Endodermal cell (in vitro differentiated cells): ENCODE measurements around the gene RABGEF1. TPM values are rescaled to one million over a fixed set of nuclear protein-coding genes. Genes with fewer than 3 reads are reported as not detected.

Experiments used
- DNase-seq: peaks from one replicate; pipeline ENCODE4 v3.0.0-alpha.2; 2017
- H3K27ac ChIP-seq: 2 replicates; pipeline ENCODE4 v1.5.1; 2013; ENCODE audit warnings: mild to moderate bottlenecking, low read depth, low read length, moderate library complexity
- H3K27me3 ChIP-seq: 2 replicates; pipeline ENCODE4 v1.6.1; 2013; ENCODE audit warnings: mild to moderate bottlenecking, low read length, moderate library complexity; ENCODE audit not compliant: insufficient read depth, control insufficient read depth, poor library complexity, severe bottlenecking
- H3K36me3 ChIP-seq: 2 replicates; pipeline ENCODE4 v1.7.0; 2013; ENCODE audit warnings: mild to moderate bottlenecking, low read length, moderate library complexity; ENCODE audit not compliant: control insufficient read depth, insufficient read depth
- H3K4me1 ChIP-seq: one replicate; pipeline ENCODE4 v1.7.0; 2013; ENCODE audit warnings: low read length; ENCODE audit not compliant: control insufficient read depth, insufficient read depth
- H3K4me3 ChIP-seq: 2 replicates; pipeline ENCODE4 v1.5.1; 2013; ENCODE audit warnings: mild to moderate bottlenecking, low read length, moderate library complexity
- H3K9ac ChIP-seq: 2 replicates; pipeline ENCODE4 v1.6.1; 2013; ENCODE audit warnings: mild to moderate bottlenecking, low read length, moderate library complexity; ENCODE audit not compliant: poor library complexity, severe bottlenecking; ENCODE audit errors: extremely low read depth
- H3K9me3 ChIP-seq: 2 replicates; pipeline ENCODE4 v1.6.1; 2013; ENCODE audit warnings: mild to moderate bottlenecking, low read length, moderate library complexity; ENCODE audit not compliant: control insufficient read depth
- H3K27ac Mint-ChIP-seq: 2 replicates; pipeline ENCODE4 v1.8.0; 2020; ENCODE audit warnings: mixed read lengths
- H3K27me3 Mint-ChIP-seq: 2 replicates; pipeline ENCODE4 v1.8.0; 2021; ENCODE audit warnings: mild to moderate bottlenecking, mixed read lengths; ENCODE audit not compliant: insufficient read depth
- H3K36me3 Mint-ChIP-seq: 2 replicates; pipeline ENCODE4 v1.8.0; 2020; ENCODE audit warnings: low read depth, mixed read lengths
- H3K4me1 Mint-ChIP-seq: 2 replicates; pipeline ENCODE4 v1.8.0; 2020; ENCODE audit warnings: mixed read lengths
- H3K4me3 Mint-ChIP-seq: 2 replicates; pipeline ENCODE4 v1.8.0; 2020; ENCODE audit warnings: mild to moderate bottlenecking, moderate library complexity, mixed read lengths
- H3K9me3 Mint-ChIP-seq: 2 replicates; pipeline ENCODE4 v1.8.0; 2020; ENCODE audit warnings: mild to moderate bottlenecking, mixed read lengths
- WGBS, 2 experiments: methylation state at CpG; one replicate each; pipeline versions ENCODE4 v1.1.5 to v1.1.7; 2013; ENCODE audit warnings: missing lambda C conversion rate in 2 of 2, mixed read lengths in 1 of 2; ENCODE audit not compliant: insufficient coverage in 1 of 2, insufficient read length in 1 of 2; 5-methylcytosine and 5-hydroxymethylcytosine counted together
- total RNA-seq, 2 donors: library from RNA; stranded (reverse); fragmentation: NEBNext Ultra II Directional in 1 of 2; extraction: Animal tissue kit (Norgen Biotek cat#: 25700) in 1 of 2; gene quantifications; 2 replicates in 1 of 2; 3 replicates in 1 of 2; pipeline ENCODE4 v1.2.1, GENCODE V29; 2021
- TF ChIP-seq, protein P1 (sequence below): fragments of 200-600 bp; sonication (generic); conservative IDR thresholded peaks from 2 replicates; pipeline ENCODE4 v1.5.0; 2021; ENCODE audit warnings: antibody characterized with exemption, mild to moderate bottlenecking

The RABGEF1 gene
- total RNA-seq, 2 donors from 2014 or later: 22.7 to 26.7 TPM

GRCh38 chr7:66737667-66738066 is 2.9 kb upstream of the RABGEF1 start:
- H3K4me3 ChIP-seq: no peak overlapping the region
- DNase-seq: no peak
- Mint-ChIP-seq H3K4me3 (no peak overlapping the region), H3K27me3 (no peaks in the 10 kb centered on the region), H3K4me1 (peaks cover 9% of the 10 kb centered on the region), H3K36me3 (peaks cover 46% of the 10 kb centered on the region), H3K27ac (no peak overlapping the region), H3K9me3 (peaks cover 13% of the 10 kb centered on the region)
- H3K4me1 ChIP-seq: no peaks in the 10 kb centered on the region
- WGBS, 2 experiments: 83 to 100% methylated on average over 3 to 6 of the region's 6 CpGs
- H3K9me3 ChIP-seq: peaks cover 11% of the 10 kb centered on the region
- TF ChIP-seq, protein P1, sequence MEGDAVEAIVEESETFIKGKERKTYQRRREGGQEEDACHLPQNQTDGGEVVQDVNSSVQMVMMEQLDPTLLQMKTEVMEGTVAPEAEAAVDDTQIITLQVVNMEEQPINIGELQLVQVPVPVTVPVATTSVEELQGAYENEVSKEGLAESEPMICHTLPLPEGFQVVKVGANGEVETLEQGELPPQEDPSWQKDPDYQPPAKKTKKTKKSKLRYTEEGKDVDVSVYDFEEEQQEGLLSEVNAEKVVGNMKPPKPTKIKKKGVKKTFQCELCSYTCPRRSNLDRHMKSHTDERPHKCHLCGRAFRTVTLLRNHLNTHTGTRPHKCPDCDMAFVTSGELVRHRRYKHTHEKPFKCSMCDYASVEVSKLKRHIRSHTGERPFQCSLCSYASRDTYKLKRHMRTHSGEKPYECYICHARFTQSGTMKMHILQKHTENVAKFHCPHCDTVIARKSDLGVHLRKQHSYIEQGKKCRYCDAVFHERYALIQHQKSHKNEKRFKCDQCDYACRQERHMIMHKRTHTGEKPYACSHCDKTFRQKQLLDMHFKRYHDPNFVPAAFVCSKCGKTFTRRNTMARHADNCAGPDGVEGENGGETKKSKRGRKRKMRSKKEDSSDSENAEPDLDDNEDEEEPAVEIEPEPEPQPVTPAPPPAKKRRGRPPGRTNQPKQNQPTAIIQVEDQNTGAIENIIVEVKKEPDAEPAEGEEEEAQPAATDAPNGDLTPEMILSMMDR: no peak
- no peak overlapping the region for H3K9ac ChIP-seq
- H3K27ac ChIP-seq: no peak overlapping the region
- H3K27me3 ChIP-seq: no peaks in the 10 kb centered on the region
- peaks cover 11% of the 10 kb centered on the region for H3K36me3 ChIP-seq

DNA sequence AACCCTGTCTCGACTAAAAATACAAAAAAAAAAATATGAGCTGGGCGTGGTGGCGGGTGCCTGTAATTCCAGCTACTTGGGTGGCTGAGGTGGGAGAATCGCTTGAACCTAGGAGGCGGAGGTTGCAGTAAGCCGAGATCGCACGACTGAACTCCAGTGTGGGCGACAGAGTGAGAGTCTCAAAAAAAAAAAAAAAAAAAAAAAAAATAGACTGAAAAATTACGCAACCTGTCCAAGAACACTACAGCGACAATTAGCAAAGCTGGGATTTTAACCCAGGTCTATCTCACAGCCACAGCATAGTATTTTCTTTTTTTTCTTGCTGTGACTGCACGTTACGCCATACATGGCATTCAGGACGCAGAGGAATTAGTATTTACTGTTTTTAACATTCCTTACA is 1.1 kb upstream of the RABGEF1 start:
- peaks cover 47% of the 10 kb centered on the region for H3K36me3 Mint-ChIP-seq
- H3K9me3 Mint-ChIP-seq: peaks cover 13% of the 10 kb centered on the region
- peaks cover 11% of the 10 kb centered on the region for H3K9me3 ChIP-seq
- H3K36me3 ChIP-seq: peaks cover 12% of the 10 kb centered on the region
- H3K4me3 ChIP-seq: peak overlapping the region; percentile 84
- H3K27me3 Mint-ChIP-seq: no peaks in the 10 kb centered on the region
- peak overlapping the region; percentile 95 for H3K27ac Mint-ChIP-seq
- peak overlapping the region; percentile 86 for H3K9ac ChIP-seq
- H3K4me1 Mint-ChIP-seq: peaks cover 9% of the 10 kb centered on the region
- 96 to 98% methylated on average over 14 of the region's 14 CpGs for WGBS, 2 experiments
- H3K4me1 ChIP-seq: no peaks in the 10 kb centered on the region
- H3K4me3 Mint-ChIP-seq: peak overlapping the region; percentile 93
- H3K27ac ChIP-seq: no peak overlapping the region
- no peak for DNase-seq
- TF ChIP-seq, protein P1: no peak
- H3K27me3 ChIP-seq: no peaks in the 10 kb centered on the region

- no peaks in the 10 kb centered on the region for H3K27me3 ChIP-seq
- H3K27ac ChIP-seq: peak overlapping the region; percentile 90
- peaks cover 9% of the 10 kb centered on the region for H3K4me1 Mint-ChIP-seq
- 30 to 31% methylated on average over 10 to 12 of the region's 12 CpGs for WGBS, 2 experiments
- DNase-seq: no peak
- H3K4me3 ChIP-seq: peak overlapping the region; percentile 84
- H3K9ac ChIP-seq: peak overlapping the region; percentile 86
- H3K4me3 Mint-ChIP-seq: peak overlapping the region; percentile 93
- no peaks in the 10 kb centered on the region for H3K4me1 ChIP-seq
- peaks cover 11% of the 10 kb centered on the region for H3K9me3 ChIP-seq
- H3K27ac Mint-ChIP-seq: peak overlapping the region; percentile 95
- peaks cover 46% of the 10 kb centered on the region for H3K36me3 Mint-ChIP-seq
- TF ChIP-seq, protein P1: no peak
- peaks cover 13% of the 10 kb centered on the region for H3K9me3 Mint-ChIP-seq
- peaks cover 16% of the 10 kb centered on the region for H3K36me3 ChIP-seq
- H3K27me3 Mint-ChIP-seq: no peaks in the 10 kb centered on the region
These were observed 606 bp upstream of the RABGEF1 start for GRCh38 chr7:66739953-66740301.
